Upper lobe of left lung (tissue), 4 donors: ENCODE data around the gene SYNE3.

Experiments used
- POLR2A ChIP-seq, 4 donors: fragments of 450-650 bp; IDR thresholded peaks; one replicate each; pipeline ENCODE4 v1.5.1; 2016 to 2017; ENCODE audit warnings: antibody characterized with exemption in 4 of 4, mild to moderate bottlenecking in 2 of 4
- TF ChIP-seq, protein P1 (sequence below), 6 experiments: fragments of 450-650 bp in 4 of 6; fragments of 200-600 bp in 2 of 6; sonication (generic) in 2 of 6; IDR thresholded peaks; one replicate each; pipeline ENCODE4 v1.5.1; 2016 to 2019; ENCODE audit warnings: antibody characterized with exemption in 6 of 6

DNA sequence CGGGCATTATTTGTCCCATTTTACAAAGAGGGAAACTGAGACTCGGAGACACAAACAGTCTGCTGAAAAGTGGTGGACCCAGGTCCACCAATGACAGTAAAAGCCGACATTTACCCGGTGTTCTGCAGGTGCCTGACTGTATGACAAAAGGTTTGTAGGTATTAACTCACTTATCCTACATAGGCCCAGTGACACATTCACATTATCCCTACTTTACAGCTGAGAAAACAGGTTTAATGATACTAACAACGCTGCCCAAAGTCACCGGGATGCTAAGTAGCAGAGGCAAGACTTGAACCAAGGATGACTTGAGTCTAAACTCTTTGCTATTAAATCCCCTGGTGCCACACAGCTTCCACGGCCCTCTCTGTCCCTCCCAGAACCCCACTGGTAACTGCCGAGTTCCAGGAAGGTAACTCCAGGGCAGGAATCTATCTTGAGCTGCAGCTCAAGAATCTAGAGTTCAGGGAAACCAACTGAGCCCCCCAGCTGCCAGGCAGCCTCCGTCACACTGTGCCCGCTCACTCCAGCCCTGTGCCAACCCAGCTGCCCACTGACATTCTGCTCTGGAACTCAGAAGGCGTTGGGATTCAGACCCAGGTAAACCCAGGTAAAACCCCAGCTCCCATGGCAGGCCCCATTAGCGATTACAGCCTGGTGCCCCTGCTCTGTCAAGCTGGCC lies 33.7 kb downstream of the SYNE3 start:
- TF ChIP-seq, protein P1, sequence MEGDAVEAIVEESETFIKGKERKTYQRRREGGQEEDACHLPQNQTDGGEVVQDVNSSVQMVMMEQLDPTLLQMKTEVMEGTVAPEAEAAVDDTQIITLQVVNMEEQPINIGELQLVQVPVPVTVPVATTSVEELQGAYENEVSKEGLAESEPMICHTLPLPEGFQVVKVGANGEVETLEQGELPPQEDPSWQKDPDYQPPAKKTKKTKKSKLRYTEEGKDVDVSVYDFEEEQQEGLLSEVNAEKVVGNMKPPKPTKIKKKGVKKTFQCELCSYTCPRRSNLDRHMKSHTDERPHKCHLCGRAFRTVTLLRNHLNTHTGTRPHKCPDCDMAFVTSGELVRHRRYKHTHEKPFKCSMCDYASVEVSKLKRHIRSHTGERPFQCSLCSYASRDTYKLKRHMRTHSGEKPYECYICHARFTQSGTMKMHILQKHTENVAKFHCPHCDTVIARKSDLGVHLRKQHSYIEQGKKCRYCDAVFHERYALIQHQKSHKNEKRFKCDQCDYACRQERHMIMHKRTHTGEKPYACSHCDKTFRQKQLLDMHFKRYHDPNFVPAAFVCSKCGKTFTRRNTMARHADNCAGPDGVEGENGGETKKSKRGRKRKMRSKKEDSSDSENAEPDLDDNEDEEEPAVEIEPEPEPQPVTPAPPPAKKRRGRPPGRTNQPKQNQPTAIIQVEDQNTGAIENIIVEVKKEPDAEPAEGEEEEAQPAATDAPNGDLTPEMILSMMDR (IDR thresholded peaks at IDR 0.05): no peak
- TF ChIP-seq POLR2A (IDR thresholded peaks at IDR 0.05): no peak
